Activated CD4-positive, alpha-beta T cell treated with anti-CD3 and anti-CD28 coated beads, Interleukin-2, Interleukin-6, amounts not matched to agents 100 ng/mL and 50 ng/mL, durations not matched to agents 16 hours and 8 hours (primary cell): ENCODE results near the gene HLA-E.
"Not testable (repeated sequence)": the region's sequence is repeated elsewhere in the genome, so short reads cannot be mapped to it uniquely, and the experiment has no call there.

Source experiments
- DNase-seq: peaks from one replicate; pipeline ENCODE4 v3.0.0-alpha.2; 2020

The HLA-E gene

GRCh38 chr6:30508890-30509736 lies 19.8 kb downstream of the HLA-E start:
- DNase-seq, result peak; percentile 82

DNA sequence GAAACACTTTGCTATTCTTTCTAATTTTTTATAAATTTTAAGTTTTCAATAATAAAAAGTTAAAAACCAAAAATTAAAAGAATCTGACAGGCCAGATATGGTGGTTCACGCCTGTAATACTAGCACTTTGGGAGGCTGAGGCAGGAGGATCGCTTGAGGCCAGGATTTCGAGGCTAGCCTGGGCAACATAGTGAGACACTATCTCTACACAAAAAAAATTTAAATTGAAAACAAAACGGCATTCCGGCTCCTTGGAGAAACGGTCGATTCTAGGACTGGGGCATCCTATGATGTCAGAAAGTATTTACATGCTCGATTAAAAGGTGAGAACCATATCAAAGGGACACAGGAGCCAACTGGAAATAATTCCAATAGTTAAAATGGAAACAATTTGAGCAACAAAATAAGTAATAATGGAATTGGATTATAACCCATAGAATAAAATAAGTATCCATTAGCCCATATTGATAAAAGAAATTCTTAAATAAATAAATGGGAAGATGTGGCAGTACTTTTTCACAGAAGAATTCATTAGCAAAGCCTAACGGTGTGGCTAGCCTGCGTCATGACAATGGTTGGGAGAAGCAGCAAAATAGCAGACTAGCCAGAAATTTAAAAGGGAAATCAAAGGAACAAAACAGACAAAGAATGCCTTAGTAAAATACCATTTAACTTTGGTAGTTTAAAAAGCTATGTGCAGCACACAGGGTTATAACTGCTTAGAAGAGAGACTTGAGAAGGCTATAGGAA lies 21.3 kb downstream of the HLA-E start:
- DNase-seq, result no peak

DNA sequence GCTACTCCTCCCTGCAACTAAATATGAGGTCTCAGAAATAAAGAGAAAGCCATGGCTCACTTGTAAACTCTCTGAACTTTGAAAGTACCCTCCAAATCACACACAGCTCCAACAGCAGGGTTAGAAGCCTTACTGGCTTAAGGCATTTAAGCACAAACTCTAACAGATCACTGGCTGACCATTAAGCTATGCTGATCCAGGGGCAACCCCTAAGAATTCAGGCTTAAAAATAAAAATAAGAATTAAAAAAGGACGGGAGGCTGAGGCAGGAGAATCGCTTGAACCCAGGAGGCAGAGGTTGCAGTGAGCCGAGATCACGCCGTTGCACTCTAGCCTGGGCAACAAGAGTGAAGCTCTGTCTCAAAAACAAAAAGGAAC lies 21.8 kb downstream of the HLA-E start:
- DNase-seq, result no peak

DNA sequence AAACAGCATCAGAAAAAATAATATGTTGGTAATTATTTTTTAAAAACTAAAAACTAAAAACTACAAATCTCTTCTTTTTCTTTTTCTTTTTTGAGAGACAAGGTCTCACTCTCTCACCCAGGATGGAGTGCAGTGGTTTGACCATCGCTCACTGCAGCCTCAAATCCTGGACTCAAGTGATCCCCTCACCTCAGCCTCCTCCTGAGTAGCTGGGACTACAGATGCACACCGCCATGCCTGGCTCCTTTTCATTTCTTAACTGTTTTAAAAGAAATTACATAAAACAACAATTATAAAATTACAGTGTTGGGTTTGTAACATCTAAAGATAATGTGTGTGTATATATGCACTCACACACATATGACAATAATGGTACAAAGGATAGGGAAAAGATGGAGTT lies 24.1 kb downstream of the HLA-E start:
- DNase-seq, result no peak

GRCh38 chr6:30515106-30515505 lies 25.8 kb downstream of the HLA-E start:
- DNase-seq, result no peak

GRCh38 chr6:30515944-30516753 lies 26.8 kb downstream of the HLA-E start:
- DNase-seq, result peak; percentile 96

- not testable (repeated sequence) for DNase-seq
Observed at GRCh38 chr6:30516754-30517076, 27.4 kb downstream of the HLA-E start.

- DNase-seq, result not testable (repeated sequence)
Observed at GRCh38 chr6:30517767-30518504, 28.6 kb downstream of the HLA-E start.

GRCh38 chr6:30518505-30519145 lies 29.3 kb downstream of the HLA-E start:
- DNase-seq, result not testable (repeated sequence)

GRCh38 chr6:30520522-30520921 lies 31.2 kb downstream of the HLA-E start:
- no peak for DNase-seq

- DNase-seq, result not testable (repeated sequence)
Observed at GRCh38 chr6:30521082-30521481, 31.8 kb downstream of the HLA-E start.

GRCh38 chr6:30521952-30522351 lies 32.6 kb downstream of the HLA-E start:
- DNase-seq, result not testable (repeated sequence)

- not testable (repeated sequence) for DNase-seq
Observed at GRCh38 chr6:30526444-30526843, 37.1 kb downstream of the HLA-E start.

DNA sequence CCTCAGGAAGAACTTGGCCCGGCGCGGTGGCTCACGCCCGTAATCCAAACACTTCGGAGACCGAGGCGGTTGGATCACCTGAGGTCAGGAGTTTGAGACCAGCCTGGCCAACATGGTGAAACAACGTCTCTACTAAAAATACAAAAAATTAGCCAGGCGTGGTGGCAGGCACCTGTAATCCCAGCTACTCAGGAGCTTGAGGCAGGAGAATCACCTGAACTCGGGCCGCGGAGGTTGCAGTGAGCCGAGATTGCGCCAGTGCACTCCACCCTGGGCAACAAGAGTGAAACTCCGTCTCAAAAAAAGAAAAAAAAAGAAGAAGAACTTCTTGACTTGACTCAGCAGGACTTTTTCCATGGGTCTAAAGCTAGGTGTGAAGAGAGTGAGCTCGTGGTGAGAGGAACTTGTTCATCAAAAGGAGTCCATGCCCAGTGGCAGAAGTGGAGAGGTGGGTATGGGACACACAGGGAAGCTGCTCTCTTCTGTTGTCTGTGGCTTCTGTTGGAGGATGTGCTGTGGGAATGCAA lies 40.1 kb downstream of the HLA-E start:
- peak; percentile 86 for DNase-seq

- DNase-seq, result no peak
Observed at GRCh38 chr6:30530014-30530413, 40.7 kb downstream of the HLA-E start.

- DNase-seq, result peak; percentile 52
Observed at GRCh38 chr6:30533460-30534294, 44.4 kb downstream of the HLA-E start.

DNA sequence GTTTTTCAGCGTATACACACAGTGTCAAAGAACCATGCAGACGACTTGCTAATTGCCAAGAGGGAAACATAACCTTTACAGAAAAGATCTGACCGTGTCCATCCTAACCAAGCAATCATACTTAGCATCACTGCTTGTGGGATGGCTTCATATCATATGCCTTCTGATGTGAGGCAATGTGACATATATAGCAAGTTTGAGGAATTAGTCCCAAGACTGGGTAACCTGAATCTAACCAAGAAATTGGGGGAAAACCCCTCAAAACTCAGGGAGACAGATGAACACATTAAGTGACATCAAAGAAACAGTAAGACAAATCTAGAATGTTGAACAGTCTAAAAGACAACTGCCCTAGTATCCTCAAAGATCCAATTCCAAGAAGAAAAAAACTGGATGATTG lies 48.6 kb downstream of the HLA-E start:
- no peak for DNase-seq

GRCh38 chr6:30541515-30542403 lies 52.5 kb downstream of the HLA-E start:
- DNase-seq, result peak; percentile 83

- DNase-seq, result no peak
Observed at GRCh38 chr6:30542404-30542725, 53.1 kb downstream of the HLA-E start.

DNA sequence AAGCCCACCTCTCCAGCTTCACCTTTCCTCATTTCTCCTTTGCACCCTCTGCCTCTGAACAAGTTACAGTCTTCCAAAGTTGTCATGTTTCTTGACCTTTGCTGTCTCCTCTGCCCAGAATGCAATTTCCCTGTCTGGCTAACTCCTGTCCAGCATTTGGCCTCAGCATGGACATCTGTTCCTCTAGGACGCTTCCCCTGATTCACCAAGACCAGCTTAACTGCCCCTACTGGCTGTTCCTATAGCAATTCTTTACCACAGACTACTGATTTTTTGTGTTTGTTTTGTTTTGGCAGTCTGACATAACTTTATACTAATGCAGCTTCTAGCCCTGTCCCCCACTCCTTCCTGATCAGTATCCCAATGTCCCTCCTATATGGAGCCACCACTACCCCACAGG lies 53.6 kb downstream of the HLA-E start:
- no peak for DNase-seq
